ENCODE data around the gene TIMD4.

DNA sequence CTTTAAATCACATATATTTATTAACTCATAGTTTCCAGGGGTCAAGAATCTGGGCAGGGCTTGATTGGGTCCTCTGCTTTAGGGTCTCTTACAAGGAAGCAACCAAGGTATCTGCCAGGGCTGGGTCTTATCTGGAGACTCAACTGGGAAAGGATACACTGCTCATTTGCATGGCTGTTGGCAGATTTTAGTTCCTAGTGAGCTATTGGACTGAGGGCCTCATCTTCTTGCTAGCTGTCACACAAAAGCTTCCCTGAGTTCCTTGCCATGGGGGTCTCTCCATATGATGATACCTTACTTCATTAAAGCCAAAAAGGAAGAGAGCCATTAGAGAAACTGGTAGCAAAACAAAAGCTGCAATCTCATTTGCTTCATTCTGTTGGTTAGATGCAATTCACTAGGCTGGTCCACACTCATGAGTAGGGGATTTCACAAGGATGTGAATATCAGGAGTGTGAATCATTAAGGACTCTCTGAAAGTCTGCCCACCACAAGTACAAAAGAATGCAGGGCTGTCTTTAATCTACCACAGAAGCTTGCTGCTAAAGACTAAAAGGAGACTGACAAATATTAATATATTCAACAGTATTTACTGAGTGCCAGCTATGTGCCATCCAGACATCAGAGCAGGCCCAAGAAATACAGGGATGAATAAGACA is 42.0 kb upstream of the TIMD4 start:
- TF ChIP-seq EP300 (IDR thresholded peaks at IDR 0.05) = no peak
- TF ChIP-seq, protein P1, sequence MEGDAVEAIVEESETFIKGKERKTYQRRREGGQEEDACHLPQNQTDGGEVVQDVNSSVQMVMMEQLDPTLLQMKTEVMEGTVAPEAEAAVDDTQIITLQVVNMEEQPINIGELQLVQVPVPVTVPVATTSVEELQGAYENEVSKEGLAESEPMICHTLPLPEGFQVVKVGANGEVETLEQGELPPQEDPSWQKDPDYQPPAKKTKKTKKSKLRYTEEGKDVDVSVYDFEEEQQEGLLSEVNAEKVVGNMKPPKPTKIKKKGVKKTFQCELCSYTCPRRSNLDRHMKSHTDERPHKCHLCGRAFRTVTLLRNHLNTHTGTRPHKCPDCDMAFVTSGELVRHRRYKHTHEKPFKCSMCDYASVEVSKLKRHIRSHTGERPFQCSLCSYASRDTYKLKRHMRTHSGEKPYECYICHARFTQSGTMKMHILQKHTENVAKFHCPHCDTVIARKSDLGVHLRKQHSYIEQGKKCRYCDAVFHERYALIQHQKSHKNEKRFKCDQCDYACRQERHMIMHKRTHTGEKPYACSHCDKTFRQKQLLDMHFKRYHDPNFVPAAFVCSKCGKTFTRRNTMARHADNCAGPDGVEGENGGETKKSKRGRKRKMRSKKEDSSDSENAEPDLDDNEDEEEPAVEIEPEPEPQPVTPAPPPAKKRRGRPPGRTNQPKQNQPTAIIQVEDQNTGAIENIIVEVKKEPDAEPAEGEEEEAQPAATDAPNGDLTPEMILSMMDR (IDR thresholded peaks at IDR 0.05) = no peak
- no peak for TF ChIP-seq POLR2A (IDR thresholded peaks at IDR 0.05; ENCODE audit: low read depth)

Measured in esophagus muscularis mucosa (tissue), 4 donors.